Stomach (tissue), 9 donors: Measurements from ENCODE around the gene CD44. TPM values are rescaled to one million over a fixed set of nuclear protein-coding genes. Genes with fewer than 3 reads are reported as not detected.

Experiments used
- DNase-seq, 2 donors: peaks; one replicate each; pipeline versions ENCODE4 v3.0.0 to v3.0.0-alpha.2; 2013 to 2019
- H3K27ac ChIP-seq, 5 donors: fragments of 200-600 bp in 4 of 5; sonication (generic) in 4 of 5; one replicate each; pipeline ENCODE4 v1.5.1; 2013 to 2019; ENCODE audit warnings: mild to moderate bottlenecking in 1 of 5, moderate library complexity in 1 of 5
- H3K27me3 ChIP-seq, 3 donors: fragments of 200-600 bp; sonication (generic); one replicate each; pipeline ENCODE4 v1.5.1; 2017 to 2019; ENCODE audit warnings: mixed run types in 1 of 3
- H3K36me3 ChIP-seq, 4 donors: fragments of 200-600 bp; sonication (generic); 1 replicate in 3 of 4; 2 replicates in 1 of 4; pipeline ENCODE4 v1.5.1; 2016 to 2019
- H3K4me1 ChIP-seq, 4 donors: fragments of 200-600 bp; sonication (generic); one replicate each; pipeline ENCODE4 v1.5.1; 2016 to 2019
- H3K4me3 ChIP-seq, 4 donors: fragments of 200-600 bp; sonication (generic) in 3 of 4; one replicate each; pipeline ENCODE4 v1.5.1; 2016 to 2019; ENCODE audit warnings: mild to moderate bottlenecking in 1 of 4
- H3K9me3 ChIP-seq, 4 donors: fragments of 200-600 bp; sonication (generic); one replicate each; pipeline ENCODE4 v1.5.1; 2016 to 2019
- EP300 ChIP-seq: sonication (generic); formaldehyde crosslinking; IDR thresholded peaks from one replicate; pipeline ENCODE4 v1.6.1; 2017; ENCODE audit warnings: antibody characterized with exemption
- POLR2A ChIP-seq, 4 donors: fragments of 450-650 bp; IDR thresholded peaks; one replicate each; pipeline ENCODE4 v1.6.1; 2016; ENCODE audit warnings: antibody characterized with exemption in 4 of 4, control low read depth in 2 of 4, mild to moderate bottlenecking in 1 of 4, moderate library complexity in 1 of 4
- POLR2AphosphoS5 ChIP-seq, 3 donors: sonication (generic); formaldehyde crosslinking; IDR thresholded peaks; one replicate each; pipeline ENCODE4 v1.6.1; 2016; ENCODE audit warnings: antibody characterized with exemption in 3 of 3
- whole genome bisulfite sequencing, 5 donors: extraction: QIAGEN DNeasy Blood & Tissue Kit in 3 of 5; methylation state at CpG; one replicate each; pipeline versions ENCODE4 v1.1.5 to v1.1.7; 2013 to 2018; 5-methylcytosine and 5-hydroxymethylcytosine counted together
- intact Hi-C: fragments of 100-400 bp; cut with DNase I; formaldehyde crosslinking; loops from one replicate; pipeline ENCODE4 v1.15.1; 2023; ENCODE audit warnings: low total_unique reads
- polyA plus RNA-seq, 3 donors: library from polyadenylated mRNA; stranded (reverse); fragments of 200-250 nt; gene quantifications; one replicate each; pipeline ENCODE4 v1.2.3, GENCODE V29; 2013
- total RNA-seq, 5 donors: library from RNA; depleted of rRNA; stranded (reverse); fragments of >200 nt; gene quantifications; one replicate each; pipeline versions ENCODE4 v1.1.0 to v1.2.3, GENCODE V29; 2014 to 2016
- TF ChIP-seq, protein P1 (sequence below), 7 experiments: fragments of 450-650 bp in 4 of 7; fragments of 200-600 bp in 3 of 7; sonication (generic) in 3 of 7; IDR thresholded peaks; one replicate each; pipeline ENCODE4 v1.5.1; 2016 to 2019; ENCODE audit warnings: antibody characterized with exemption in 7 of 7, control low read depth in 2 of 7, mild to moderate bottlenecking in 1 of 7
- donor health status: healthy with polysubstance abuse.
- donor health status: Bipolar disorder and iron deficiency.
- donor health status: healthy.

CD44 gene
- total and polyA plus RNA-seq, 8 donors = 47.5 to 229 (median 102) TPM

GRCh38 chr11:35245056-35245455 lies 106.1 kb downstream of the CD44 start:
- no peak for DNase-seq
- peaks cover 0 to 11% (median 0%) of the 10 kb centered on the region in 4 donors for H3K4me1 ChIP-seq
- no peak overlapping the region for H3K4me3 ChIP-seq
- no peaks in the 10 kb centered on the region for H3K9me3 ChIP-seq
- H3K36me3 ChIP-seq = no peaks in the 10 kb centered on the region
- 72 to 87% (median 75%) methylated on average over 4 of the region's 4 CpGs for WGBS, 5 donors
- TF ChIP-seq POLR2A (IDR thresholded peaks at IDR 0.05) (no peak), POLR2AphosphoS5 (IDR thresholded peaks at IDR 0.05) (no peak), EP300 (no peak)
- TF ChIP-seq, protein P1, sequence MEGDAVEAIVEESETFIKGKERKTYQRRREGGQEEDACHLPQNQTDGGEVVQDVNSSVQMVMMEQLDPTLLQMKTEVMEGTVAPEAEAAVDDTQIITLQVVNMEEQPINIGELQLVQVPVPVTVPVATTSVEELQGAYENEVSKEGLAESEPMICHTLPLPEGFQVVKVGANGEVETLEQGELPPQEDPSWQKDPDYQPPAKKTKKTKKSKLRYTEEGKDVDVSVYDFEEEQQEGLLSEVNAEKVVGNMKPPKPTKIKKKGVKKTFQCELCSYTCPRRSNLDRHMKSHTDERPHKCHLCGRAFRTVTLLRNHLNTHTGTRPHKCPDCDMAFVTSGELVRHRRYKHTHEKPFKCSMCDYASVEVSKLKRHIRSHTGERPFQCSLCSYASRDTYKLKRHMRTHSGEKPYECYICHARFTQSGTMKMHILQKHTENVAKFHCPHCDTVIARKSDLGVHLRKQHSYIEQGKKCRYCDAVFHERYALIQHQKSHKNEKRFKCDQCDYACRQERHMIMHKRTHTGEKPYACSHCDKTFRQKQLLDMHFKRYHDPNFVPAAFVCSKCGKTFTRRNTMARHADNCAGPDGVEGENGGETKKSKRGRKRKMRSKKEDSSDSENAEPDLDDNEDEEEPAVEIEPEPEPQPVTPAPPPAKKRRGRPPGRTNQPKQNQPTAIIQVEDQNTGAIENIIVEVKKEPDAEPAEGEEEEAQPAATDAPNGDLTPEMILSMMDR (IDR thresholded peaks at IDR 0.05) = no peak
- peak overlapping the region in 1 of 5 donors; percentile 80 for H3K27ac ChIP-seq
- no peaks in the 10 kb centered on the region for H3K27me3 ChIP-seq
- intact Hi-C loops = no loop called here

- WGBS, 5 donors = 67 to 89% (median 82%) methylated on average over 1 of the region's 1 CpG
- H3K4me1 ChIP-seq = peaks cover 0 to 11% (median 0%) of the 10 kb centered on the region in 4 donors
- intact Hi-C loops = no loop called here
- no peak overlapping the region for H3K4me3 ChIP-seq
- H3K36me3 ChIP-seq = no peaks in the 10 kb centered on the region
- DNase-seq = no peak
- H3K27ac ChIP-seq = peak overlapping the region in 3 of 5 donors; percentile 58 to 80 (median 68)
- no peaks in the 10 kb centered on the region for H3K27me3 ChIP-seq
- TF ChIP-seq, protein P1 (IDR thresholded peaks at IDR 0.05) = no peak
- TF ChIP-seq POLR2A (IDR thresholded peaks at IDR 0.05) (no peak), EP300 (no peak), POLR2AphosphoS5 (IDR thresholded peaks at IDR 0.05) (no peak)
- no peaks in the 10 kb centered on the region for H3K9me3 ChIP-seq
Measured at GRCh38 chr11:35245786-35246185, 106.8 kb downstream of the CD44 start.

DNA sequence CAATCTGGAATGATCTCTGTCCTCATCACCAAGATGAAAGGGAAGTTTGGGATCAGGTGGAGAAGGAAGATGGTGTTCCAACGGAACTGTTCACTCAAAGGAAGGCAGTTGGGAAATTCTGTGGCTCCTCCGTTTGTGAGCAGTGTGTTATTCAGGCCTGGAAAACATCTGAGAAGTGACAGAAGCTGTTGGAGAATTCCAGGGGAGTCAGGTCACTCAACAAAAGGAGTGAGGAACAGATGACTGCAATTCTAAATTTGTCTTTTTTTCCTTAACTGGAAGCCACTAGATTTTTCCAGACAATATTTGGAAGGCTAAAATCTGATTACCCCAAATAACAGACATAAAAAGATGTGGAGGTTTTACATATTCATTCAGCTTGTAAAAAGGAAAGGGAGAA lies 107.8 kb downstream of the CD44 start:
- Histone ChIP-seq H3K4me3 (no peak overlapping the region), H3K4me1 (peaks cover 0 to 11% (median 0%) of the 10 kb centered on the region in 4 donors), H3K9me3 (no peaks in the 10 kb centered on the region), H3K36me3 (no peaks in the 10 kb centered on the region), H3K27me3 (no peaks in the 10 kb centered on the region), H3K27ac (peak overlapping the region in 4 of 5 donors; percentile 6 to 80 (median 63))
- intact Hi-C loops = no loop called here
- WGBS, 5 donors = 49 to 68% (median 56%) methylated on average over 2 of the region's 2 CpGs
- peak in 1 of 2 donors; percentile 67 for DNase-seq
- peak; percentile 43 to 82 (median 78) for TF ChIP-seq POLR2AphosphoS5 (IDR thresholded peaks at IDR 0.05)
- no peak for TF ChIP-seq POLR2A (IDR thresholded peaks at IDR 0.05)

DNA sequence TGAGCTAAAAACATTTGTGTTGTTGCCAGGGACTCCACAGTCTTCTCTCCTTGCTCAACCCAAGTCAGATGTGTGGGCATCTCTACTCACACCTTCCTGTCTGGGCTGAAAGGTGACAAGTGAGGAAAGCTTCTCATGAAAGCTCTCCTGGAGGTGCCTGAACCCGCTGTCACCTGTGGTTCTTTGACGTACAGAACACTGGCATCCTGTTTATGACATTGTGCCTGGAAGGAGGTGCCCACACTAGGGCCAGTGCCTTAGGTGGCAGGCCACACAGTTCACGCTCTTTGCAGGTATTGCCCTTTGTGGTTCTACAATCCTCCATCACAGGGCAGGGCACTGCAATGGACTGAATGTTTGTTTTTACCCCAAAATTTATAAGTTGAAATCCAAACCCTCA lies 108.5 kb downstream of the CD44 start:
- TF ChIP-seq EP300 = no peak
- TF ChIP-seq, protein P1 (IDR thresholded peaks at IDR 0.05) = no peak
- no peak for TF ChIP-seq POLR2A (IDR thresholded peaks at IDR 0.05)
- TF ChIP-seq POLR2AphosphoS5 (IDR thresholded peaks at IDR 0.05) = no peak
- Histone ChIP-seq H3K9me3 (no peaks in the 10 kb centered on the region), H3K27me3 (no peaks in the 10 kb centered on the region), H3K36me3 (no peaks in the 10 kb centered on the region), H3K4me3 (no peak overlapping the region), H3K27ac (peak overlapping the region in 4 of 5 donors; percentile 6 to 80 (median 63)), H3K4me1 (peaks cover 0 to 11% (median 0%) of the 10 kb centered on the region in 4 donors)
- WGBS, 5 donors = 79 to 92% (median 89%) methylated on average over 3 of the region's 3 CpGs
- peak; percentile 36 to 70 for DNase-seq
- intact Hi-C loops = no loop called here

DNA sequence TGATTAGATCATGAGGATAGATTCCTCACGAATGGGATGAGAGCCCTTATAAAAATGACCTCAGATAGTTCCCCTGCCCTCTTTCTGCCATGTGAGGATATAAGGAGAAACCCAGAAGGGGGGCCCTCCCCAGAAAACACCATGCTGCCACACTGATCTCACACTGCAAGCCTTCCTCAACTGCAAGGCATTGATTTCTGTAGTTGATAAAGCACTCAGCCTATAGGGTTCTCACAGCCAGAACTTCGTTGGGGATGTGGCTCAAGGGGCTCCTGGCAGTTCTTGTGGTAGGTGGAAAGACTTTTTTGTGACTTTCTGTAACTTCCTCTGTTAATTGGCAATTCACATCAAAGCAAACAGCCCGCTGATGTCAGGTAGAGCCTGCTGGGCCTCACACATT lies 108.9 kb downstream of the CD44 start:
- peak overlapping the region in 3 of 5 donors; percentile 58 to 80 (median 68) for H3K27ac ChIP-seq
- H3K4me1 ChIP-seq = peaks cover 0 to 7% (median 0%) of the 10 kb centered on the region in 4 donors
- H3K4me3 ChIP-seq = no peak overlapping the region
- H3K36me3 ChIP-seq = no peaks in the 10 kb centered on the region
- no peaks in the 10 kb centered on the region for H3K9me3 ChIP-seq
- intact Hi-C loops = no loop called here
- TF ChIP-seq EP300 (no peak), POLR2AphosphoS5 (IDR thresholded peaks at IDR 0.05) (no peak), POLR2A (IDR thresholded peaks at IDR 0.05) (no peak)
- no peaks in the 10 kb centered on the region for H3K27me3 ChIP-seq
- DNase-seq = no peak
- 84 to 94% (median 86%) methylated on average over 3 of the region's 3 CpGs for WGBS, 5 donors
